GM12891 (cell line): ENCODE results near the gene ANTXR2.

Source experiments
- DNase-seq: peaks from one replicate; pipeline ENCODE4 v3.0.0; 2011; ENCODE audit warnings: low spot score; ENCODE audit not compliant: insufficient read length
- FAIRE-seq: peaks from 2 replicates; lab custom pipeline; 2011; peaks lifted over from hg19 to GRCh38; lab: Jason Lieb, UNC
- PAX5 ChIP-seq: IDR thresholded peaks from 2 replicates; pipeline ENCODE4 v1.6.1; 2011; ENCODE audit warnings: low read length, moderate library complexity, mild to moderate bottlenecking; ENCODE audit not compliant: insufficient read depth, severe bottlenecking
- POLR2A ChIP-seq: IDR thresholded peaks from 2 replicates; pipeline ENCODE4 v1.6.1; 2011; ENCODE audit warnings: low read depth, low read length, control low read depth
- POLR2AphosphoS5 ChIP-seq: IDR thresholded peaks from 2 replicates; pipeline ENCODE4 v1.6.1; 2011; ENCODE audit warnings: low read depth, low read length, control low read depth
- POU2F2 ChIP-seq: IDR thresholded peaks from 2 replicates; pipeline ENCODE4 v1.6.1; 2011; ENCODE audit warnings: low read depth, mild to moderate bottlenecking, control low read depth, low read length, moderate library complexity
- SPI1 ChIP-seq: IDR thresholded peaks from 2 replicates; pipeline ENCODE4 v1.6.1; 2011; ENCODE audit warnings: low read depth, low read length, control low read depth
- TAF1 ChIP-seq: IDR thresholded peaks from 2 replicates; pipeline ENCODE4 v1.6.1; 2011; ENCODE audit warnings: low read depth, low read length, control low read depth

ANTXR2 gene

DNA sequence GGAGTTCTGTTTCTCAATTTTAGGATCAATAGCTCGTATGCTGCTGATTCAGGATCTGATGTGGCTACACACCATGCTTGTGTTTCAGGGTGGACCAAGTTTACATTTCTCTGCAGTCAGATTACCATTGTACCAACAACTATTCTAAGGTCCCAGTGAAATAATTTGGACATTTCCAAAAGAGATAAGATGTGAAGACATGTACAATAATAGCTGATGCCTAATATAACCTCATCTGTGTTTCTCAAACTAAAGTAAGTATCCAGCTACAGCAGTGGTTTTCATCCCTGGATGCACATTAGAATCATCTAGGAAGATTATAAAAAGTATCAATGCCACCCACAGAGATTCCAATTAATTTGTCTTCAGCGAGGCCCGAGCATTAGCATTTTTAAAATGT is 209.7 kb downstream of the ANTXR2 start:
- DNase-seq (no peak), FAIRE-seq (no peak)
- no peak for TF ChIP-seq POLR2AphosphoS5
- TF ChIP-seq POLR2A: no peak
- TF ChIP-seq SPI1: no peak
- no peak for TF ChIP-seq POU2F2

DNA sequence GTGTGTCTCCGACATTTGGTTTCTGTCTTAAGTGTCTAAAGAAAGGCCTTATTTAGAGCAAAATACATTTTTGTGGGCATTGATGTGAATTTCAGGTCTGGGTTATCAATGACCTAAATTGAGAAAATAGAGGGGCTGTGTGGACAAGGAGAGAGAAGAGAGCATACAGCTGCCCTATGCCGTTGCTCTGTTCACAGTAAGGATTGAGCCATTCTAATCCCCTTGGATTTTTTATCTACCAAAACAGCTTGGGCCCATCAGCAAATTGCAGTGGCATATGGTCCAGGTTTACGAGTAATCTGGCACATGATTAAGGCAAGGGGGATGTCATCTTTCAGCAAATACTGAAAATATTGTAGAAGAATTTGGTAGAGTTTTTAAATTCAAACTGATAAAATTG is 210.2 kb downstream of the ANTXR2 start:
- no peak for TF ChIP-seq POLR2AphosphoS5
- no peak for TF ChIP-seq PAX5
- no peak for TF ChIP-seq POLR2A
- no peak for TF ChIP-seq POU2F2
- no peak for TF ChIP-seq TAF1
- TF ChIP-seq SPI1: no peak
- no peak for FAIRE-seq

DNA sequence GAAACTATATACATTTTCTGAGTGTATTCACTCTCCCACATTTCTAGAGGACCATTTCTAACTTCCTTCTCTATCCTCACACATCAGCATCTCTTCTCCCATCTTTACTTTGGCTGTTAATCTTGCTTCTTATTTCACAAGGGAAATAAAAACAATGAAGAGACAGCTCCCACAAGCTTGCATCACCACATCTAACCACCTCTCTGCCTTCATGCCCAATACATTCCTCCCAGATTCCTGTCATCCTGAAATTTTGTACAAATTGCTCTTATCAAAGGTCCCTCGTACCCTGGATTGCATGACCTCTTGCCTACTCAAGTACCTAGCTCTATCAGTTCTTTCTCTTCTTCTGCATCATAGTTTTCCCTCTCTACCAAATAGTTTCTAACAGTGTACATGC is 215.2 kb downstream of the ANTXR2 start:
- TF ChIP-seq POLR2AphosphoS5 (no peak), SPI1 (no peak), POU2F2 (no peak), PAX5 (no peak), TAF1 (no peak), POLR2A (no peak)
- FAIRE-seq (no peak), DNase-seq (no peak)

More for the DNA sequence above, 210.2 kb downstream of the ANTXR2 start:
- no peak for DNase-seq

DNA sequence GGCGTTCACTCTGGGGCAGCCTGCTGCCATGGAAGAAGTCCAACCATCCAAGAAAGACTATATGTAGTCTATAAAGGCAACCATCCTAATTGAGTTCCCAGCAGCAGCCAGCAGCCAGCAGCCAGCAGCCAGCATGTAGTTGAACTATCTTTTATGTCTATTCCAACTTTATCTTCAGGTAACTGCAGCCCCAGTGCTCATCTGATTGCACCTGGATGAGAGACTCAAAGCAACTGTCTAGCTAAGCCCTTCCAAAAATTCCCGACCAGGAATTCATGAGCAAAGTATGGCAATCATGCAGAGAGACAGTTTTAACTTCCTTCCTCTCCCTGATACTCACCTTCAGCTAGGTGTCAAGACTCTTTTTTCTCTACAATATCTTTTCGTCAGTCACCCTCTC is 216.8 kb downstream of the ANTXR2 start:
- FAIRE-seq (no peak), DNase-seq (no peak)
- TF ChIP-seq POLR2A (no peak), SPI1 (no peak), POLR2AphosphoS5 (no peak), TAF1 (no peak), PAX5 (no peak), POU2F2 (no peak)

DNA sequence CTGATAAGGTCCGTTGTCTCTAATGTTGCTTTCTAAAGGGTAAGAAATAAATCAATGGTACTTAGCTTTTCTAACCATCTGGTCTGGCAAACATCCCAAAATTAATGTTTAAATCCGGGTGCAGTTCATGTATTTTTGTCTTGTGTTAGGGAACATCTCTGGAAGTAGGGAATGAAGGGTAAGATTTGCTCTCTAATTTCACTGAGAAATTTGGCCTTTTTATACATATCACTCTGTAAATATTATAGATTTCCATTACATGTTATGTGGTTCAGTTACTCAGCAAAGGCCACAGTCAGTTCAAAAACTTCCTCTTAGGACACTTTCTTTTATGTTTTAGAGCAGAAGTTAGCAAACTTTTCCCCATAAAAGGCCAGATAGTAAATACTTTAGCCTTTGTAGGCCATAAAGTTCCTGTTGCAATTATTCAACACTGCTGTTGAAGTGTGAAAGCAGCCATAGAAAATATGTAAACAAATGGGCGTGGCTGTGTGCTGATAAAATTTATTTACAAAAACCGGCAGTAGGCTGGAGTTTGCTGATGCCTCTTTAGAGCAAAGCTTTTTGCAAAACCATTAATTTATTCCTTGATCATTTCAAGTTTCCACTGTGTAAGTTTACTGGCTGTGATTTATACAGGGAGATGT is 218.1 kb downstream of the ANTXR2 start:
- no peak for FAIRE-seq
- TF ChIP-seq SPI1 (no peak), POLR2AphosphoS5 (no peak), PAX5 (no peak), POU2F2 (no peak), POLR2A (no peak), TAF1 (no peak)
- DNase-seq: no peak

DNA sequence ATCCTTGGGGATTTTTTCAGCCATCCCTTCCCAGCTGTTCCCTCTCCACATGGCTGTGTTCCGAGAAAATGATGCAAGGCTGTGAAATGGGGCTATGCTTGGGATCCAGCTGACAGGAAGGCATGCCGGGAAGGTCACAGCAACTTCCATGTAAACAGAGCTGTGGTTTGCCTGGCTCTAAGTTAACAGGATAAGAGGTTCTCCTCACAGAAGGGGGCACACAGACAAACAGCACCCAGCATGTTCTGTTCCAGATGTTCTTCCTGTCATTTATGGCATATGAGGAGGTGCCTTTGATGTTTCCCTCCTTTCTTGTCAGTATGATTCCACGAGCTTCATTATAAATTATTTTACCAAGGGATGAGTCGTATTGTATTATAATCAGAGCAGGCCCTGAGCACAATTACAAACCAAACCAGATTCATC is 220.7 kb downstream of the ANTXR2 start:
- no peak for DNase-seq
- FAIRE-seq: no peak
- TF ChIP-seq POU2F2: no peak
- no peak for TF ChIP-seq PAX5
- no peak for TF ChIP-seq SPI1
- TF ChIP-seq POLR2A: no peak
- no peak for TF ChIP-seq TAF1
- no peak for TF ChIP-seq POLR2AphosphoS5

DNA sequence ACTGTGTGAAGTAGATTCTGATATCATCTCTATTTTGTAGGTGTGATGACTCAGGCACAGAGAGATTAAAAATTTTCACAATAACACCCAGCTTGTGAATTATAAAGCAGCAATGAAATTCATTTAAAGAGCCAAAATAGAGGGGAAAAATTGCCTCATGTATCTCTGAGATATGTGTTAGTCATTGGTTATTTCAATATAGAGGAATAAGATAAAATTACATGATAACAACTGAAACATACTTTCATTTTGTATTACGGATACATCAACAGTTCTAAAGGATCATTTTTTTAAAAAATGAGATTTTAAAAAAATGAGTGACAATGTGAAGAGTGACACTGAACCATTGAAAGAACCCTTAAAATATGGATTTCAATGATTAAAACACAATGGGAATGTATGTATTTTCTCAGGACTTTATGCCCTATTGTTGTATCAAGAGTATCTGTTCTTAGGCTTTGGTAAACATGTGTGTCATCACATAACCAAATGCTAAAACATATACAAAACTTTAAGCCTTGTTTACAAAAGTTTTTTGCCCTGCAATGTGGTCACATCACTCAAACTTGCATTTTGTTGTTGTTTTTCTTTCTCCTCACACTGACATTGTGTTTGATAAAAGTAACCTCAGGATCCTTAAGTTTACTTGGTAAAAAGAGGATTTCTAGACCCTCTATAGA is 221.3 kb downstream of the ANTXR2 start:
- DNase-seq (no peak), FAIRE-seq (no peak)

More for the DNA sequence above, 221.3 kb downstream of the ANTXR2 start:
- TF ChIP-seq PAX5 (no peak), POLR2A (no peak), POU2F2 (no peak), POLR2AphosphoS5 (no peak), SPI1 (no peak), TAF1 (no peak)
